NCI-H748 (cell line): ENCODE data around the gene CHD1L.
"Not testable (repeated sequence)": the region's sequence is repeated elsewhere in the genome, so short reads cannot be mapped to it uniquely, and the experiment has no call there.

Experiments
- DNase-seq: peaks from one replicate; lab custom pipeline; 2025; ENCODE audit not compliant: unreplicated experiment; lab: John Stamatoyannopoulos, UW

Gene CHD1L

GRCh38 chr1:147242449-147243227 is at the start of gene CHD1L:
TSS of gene CHD1L (plus strand) at chr1:147242684. CDS start at chr1:147242704, 20 bp downstream.
- peak; percentile 96 for DNase-seq

- not testable (repeated sequence) for DNase-seq
These were observed 45.2 kb upstream of the CHD1L start for GRCh38 chr1:147197324-147197723.

- no peak for DNase-seq
These were observed 41.2 kb upstream of the CHD1L start for GRCh38 chr1:147201276-147201675.

GRCh38 chr1:147201786-147202185 is 40.7 kb upstream of the CHD1L start:
- no peak for DNase-seq

GRCh38 chr1:147202576-147202975 is 39.9 kb upstream of the CHD1L start:
- no peak for DNase-seq

GRCh38 chr1:147204080-147204479 is 38.4 kb upstream of the CHD1L start:
- no peak for DNase-seq

- no peak for DNase-seq
These were observed 35.3 kb upstream of the CHD1L start for GRCh38 chr1:147207192-147207591.

- DNase-seq: no peak
These were observed 33.9 kb upstream of the CHD1L start for GRCh38 chr1:147208619-147209018.

- DNase-seq: no peak
These were observed 32.4 kb upstream of the CHD1L start for GRCh38 chr1:147209825-147210821.

GRCh38 chr1:147210987-147211386 is 31.5 kb upstream of the CHD1L start:
- DNase-seq: no peak

GRCh38 chr1:147211577-147211976 is 30.9 kb upstream of the CHD1L start:
- no peak for DNase-seq

GRCh38 chr1:147213271-147213670 is 29.2 kb upstream of the CHD1L start:
- DNase-seq: no peak

GRCh38 chr1:147214325-147214724 is 28.2 kb upstream of the CHD1L start:
- no peak for DNase-seq

- no peak for DNase-seq
These were observed 27.5 kb upstream of the CHD1L start for GRCh38 chr1:147214842-147215539.

GRCh38 chr1:147215540-147215916 is 27.0 kb upstream of the CHD1L start:
- DNase-seq: no peak

GRCh38 chr1:147216124-147216523 is 26.4 kb upstream of the CHD1L start:
- DNase-seq: no peak

- DNase-seq: no peak
These were observed 25.3 kb upstream of the CHD1L start for GRCh38 chr1:147217141-147217540.

GRCh38 chr1:147218606-147219005 is 23.9 kb upstream of the CHD1L start:
- DNase-seq: no peak

GRCh38 chr1:147223740-147224615 is 18.5 kb upstream of the CHD1L start:
- DNase-seq: peak; percentile 35

- DNase-seq: peak; percentile 71
These were observed 17.2 kb upstream of the CHD1L start, which contains the start of gene FMO5 for GRCh38 chr1:147225193-147225730. TSS of gene FMO5 (minus strand) at chr1:147225339. CDS start at chr1:147225029, 310 bp downstream.
